RPMI7951 (cell line): ENCODE data around the gene BLVRB. TPM values are rescaled to one million over a fixed set of nuclear protein-coding genes. Genes with fewer than 3 reads are reported as not detected.

ENCODE experiments used
- DNase-seq: peaks from one replicate; pipeline ENCODE4 v3.0.0-alpha.2; 2012; ENCODE audit warnings: low read depth
- total RNA-seq: library from RNA; depleted of rRNA; stranded (reverse); fragments of >200 nt; shearing (Covaris generic); gene quantifications from 2 replicates; pipeline ENCODE4 v1.2.3, GENCODE V29; 2014; rRNA removed

Gene BLVRB
- total RNA-seq, 1 experiment from 2014 or later: 77.4 TPM

- DNase-seq: peak; percentile 88
Observed at GRCh38 chr19:40403262-40403984, 62.1 kb downstream of the BLVRB start.

- DNase-seq: no peak
Observed at GRCh38 chr19:40400559-40400958, 65.0 kb downstream of the BLVRB start.

- DNase-seq: peak; percentile 66
Observed at GRCh38 chr19:40398417-40399131, 67.0 kb downstream of the BLVRB start.

Other genes with a start within 250 kb of the BLVRB start
- gene TTC9B, start 247.4 kb downstream of the BLVRB start, total RNA-seq: not detected in 2 replicates
- gene CCNP, start 239.1 kb downstream of the BLVRB start, total RNA-seq: 0.29 TPM in 1 of 2 replicates, not detected in the other
- gene AKT2, start 180.4 kb downstream of the BLVRB start, total RNA-seq: 53.5 and 65.1 TPM in 2 replicates
- gene C19orf47, start 117.3 kb downstream of the BLVRB start, total RNA-seq: 7.2 and 8.9 TPM in 2 replicates
- 179 and 262 TPM in 2 replicates for gene PLD3, start 117.0 kb downstream of the BLVRB start, total RNA-seq
- gene HIPK4, start 75.6 kb downstream of the BLVRB start, total RNA-seq: under 0.01 TPM in 1 of 2 replicates, not detected in the other
- 0.72 and 1.2 TPM in 2 replicates for gene PRX, start 52.4 kb downstream of the BLVRB start, total RNA-seq
- gene SERTAD1, start 39.8 kb downstream of the BLVRB start, total RNA-seq: 13.2 and 17.1 TPM in 2 replicates
- 29.4 and 32.3 TPM in 2 replicates for gene SERTAD3, start 21.4 kb downstream of the BLVRB start, total RNA-seq
- 0.84 and 2.9 TPM in 2 replicates for gene SPTBN4, start 1.3 kb upstream of the BLVRB start, total RNA-seq
- gene SHKBP1, start 111.1 kb upstream of the BLVRB start, total RNA-seq: 31.0 and 33.3 TPM in 2 replicates
- gene LTBP4, start 135.6 kb upstream of the BLVRB start, total RNA-seq: 21.5 and 22.0 TPM in 2 replicates
- gene NUMBL, start 224.9 kb upstream of the BLVRB start, total RNA-seq: 11.8 and 13.2 TPM in 2 replicates